ENCODE results near the gene IL6R.
"Not testable (repeated sequence)": the region's sequence is repeated elsewhere in the genome, so short reads cannot be mapped to it uniquely, and the experiment has no call there.

IL6R gene

DNA sequence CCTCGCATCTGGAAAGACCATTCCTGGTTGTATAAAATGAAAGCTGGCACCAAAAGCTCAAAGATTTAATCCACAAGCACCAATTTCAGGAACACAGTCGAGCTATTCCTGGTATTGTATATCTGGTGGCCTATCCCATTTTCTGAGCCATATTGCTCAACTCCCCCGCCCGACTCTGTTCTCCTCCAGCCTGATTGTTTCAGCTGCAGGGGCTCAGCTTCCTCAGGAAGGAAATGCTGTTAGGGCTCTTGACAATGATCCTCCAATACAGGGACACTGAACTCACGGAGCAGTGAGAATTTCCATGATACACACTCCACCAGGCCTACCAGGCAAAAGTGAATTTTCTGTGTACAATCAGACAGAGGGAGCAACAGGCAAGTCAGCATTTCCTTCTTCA lies 80.0 kb downstream of the IL6R start:
- DNase-seq, result no peak

DNA sequence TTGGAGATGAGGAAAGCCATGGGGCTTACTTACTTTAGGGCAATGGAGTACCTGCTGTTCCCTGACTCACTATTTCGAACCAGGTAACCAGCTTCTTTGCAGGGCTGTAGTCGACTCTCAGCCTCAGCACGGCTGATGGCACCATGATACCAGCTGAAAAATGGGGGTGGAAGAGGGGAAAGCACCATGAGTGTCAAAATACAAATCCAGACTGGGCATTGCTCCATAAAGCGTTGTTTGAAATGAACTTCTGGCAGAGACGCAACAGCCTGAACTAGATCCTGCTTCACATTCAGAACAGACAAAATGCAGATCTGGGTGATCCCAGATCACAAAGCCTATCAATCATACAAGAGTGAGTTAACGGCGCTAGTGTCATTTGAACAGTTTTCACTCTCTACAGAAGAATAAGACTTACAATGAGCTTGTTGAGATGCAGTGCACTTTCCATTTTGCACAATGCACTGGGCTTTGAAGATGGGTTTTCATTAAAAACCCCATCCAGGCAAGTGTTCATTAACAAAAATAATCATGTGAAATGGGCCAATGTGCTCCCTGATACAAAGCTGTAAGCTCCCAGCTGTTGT lies 80.9 kb downstream of the IL6R start:
- DNase-seq, result no peak

DNA sequence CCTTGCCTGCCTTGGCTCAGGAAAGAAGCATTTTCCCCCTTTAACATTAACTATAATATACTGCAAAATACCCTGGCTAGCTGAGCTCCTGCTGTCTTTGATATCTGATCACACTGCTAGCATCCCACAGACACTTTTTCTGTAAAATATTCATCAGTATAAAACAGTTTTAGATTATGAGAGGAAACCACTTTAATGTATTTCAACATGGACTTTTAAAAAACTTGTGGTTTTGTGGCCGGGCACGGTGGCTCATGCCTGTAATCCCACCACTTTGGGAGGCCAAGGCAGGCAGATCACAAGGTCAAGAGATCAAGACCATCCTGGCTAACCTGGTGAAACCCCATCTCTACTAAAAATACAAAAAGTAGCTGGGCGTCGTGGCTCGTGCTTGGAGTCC lies 81.6 kb downstream of the IL6R start:
- not testable (repeated sequence) for DNase-seq

DNA sequence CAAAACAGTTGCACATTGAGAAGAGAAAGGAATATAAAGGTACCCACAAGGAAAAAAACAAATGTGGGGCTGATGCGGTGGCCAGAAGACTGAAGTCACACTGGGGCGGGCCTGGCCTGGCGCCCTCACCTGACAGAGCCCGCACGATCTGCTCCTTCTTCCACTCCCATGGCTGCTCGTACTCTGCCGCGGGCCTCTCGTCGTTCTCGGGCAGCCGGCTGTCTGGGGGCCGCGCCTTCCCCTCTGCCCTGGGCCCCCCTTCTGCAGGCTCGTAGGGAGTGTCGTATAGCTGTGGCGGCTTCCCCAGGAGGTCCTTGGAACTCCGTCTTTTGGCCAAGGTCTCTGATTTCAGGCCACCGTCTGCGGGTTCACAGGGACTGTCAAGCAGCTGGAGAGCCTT lies 83.8 kb downstream of the IL6R start:
- DNase-seq, result no peak

DNA sequence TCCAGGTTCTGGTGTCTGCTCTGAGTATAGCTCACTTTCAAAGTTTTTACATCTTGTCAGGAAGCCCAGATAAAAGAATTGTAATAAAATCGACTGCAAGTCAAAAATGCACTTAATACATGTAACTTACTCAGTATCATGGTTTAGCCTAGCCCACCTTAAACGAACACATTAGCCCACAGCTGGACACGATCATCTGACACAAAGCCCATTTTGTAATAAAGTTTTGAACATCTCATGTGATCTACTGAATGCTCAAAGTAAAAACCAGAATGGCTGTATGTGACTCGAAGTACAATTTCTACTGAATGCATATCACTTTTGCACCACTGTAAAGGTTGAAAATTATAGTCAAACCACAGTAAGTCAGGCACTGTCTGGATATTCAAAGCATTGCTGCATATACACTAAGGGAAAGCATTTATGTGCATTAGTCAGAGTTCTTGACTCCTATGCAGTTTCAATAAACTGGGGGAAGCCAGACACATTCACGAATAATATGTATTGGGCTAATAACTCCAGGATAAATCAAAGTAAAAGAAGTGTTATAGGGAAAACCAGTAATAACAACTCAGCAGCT lies 84.6 kb downstream of the IL6R start:
- no peak for DNase-seq

DNA sequence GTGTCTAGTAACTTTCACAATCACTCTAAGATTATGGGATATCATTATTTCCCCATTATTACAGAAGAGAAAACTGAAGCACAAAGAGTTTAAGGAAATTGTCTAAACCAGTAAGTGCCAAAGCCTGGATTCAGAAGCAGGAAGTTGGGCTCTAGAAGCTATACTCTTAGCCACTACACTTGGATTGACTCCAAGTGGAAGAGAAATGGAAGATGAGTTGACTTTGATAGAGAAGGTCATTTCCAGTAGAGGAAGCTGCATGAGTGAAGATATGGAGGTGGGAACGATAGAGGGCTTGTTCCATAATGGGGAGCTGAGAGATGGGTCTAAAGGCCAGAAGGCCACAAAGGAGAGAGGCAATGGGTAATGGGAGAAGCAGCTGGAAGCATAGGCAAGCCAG lies 85.2 kb downstream of the IL6R start:
- no peak for DNase-seq

DNA sequence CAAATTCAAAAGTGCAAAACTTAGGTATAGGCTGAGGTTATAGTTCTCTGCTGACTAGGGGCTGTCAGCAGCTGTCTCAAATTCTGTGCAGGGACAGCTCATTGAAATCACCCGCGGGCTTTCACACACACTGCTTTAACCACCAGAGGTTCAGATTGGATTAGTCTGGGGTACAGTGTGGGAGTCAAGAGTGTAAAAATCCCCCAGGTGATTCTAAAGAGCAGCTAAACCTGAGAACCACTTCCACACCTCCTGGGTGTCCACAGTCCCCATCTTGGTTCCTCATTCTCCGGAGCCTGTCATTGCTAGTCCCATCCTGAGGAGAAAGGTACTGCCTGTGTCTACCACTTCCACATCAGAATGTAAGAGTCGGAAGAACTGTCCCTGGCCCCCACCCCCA lies 87.0 kb downstream of the IL6R start:
- DNase-seq, result no peak

DNA sequence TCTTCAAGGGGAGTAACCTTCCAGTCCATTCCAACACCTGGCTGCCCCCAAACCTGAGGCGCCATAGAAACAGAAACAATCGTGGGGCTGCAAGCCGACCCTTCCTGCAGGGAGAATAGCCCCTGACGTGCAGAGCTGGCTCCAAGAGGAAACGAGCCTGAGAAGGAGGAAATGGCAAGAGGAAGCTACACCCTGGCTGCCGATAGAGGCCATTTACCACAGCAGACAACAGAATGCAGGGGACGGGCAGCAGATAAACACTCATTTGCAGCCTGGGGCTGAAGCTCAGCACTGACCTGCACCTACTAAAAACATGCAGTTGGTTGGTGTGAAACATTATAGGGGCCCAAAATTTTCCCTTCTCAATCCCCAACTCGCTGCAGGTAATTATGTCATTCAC lies 88.1 kb downstream of the IL6R start:
- DNase-seq, result no peak

DNA sequence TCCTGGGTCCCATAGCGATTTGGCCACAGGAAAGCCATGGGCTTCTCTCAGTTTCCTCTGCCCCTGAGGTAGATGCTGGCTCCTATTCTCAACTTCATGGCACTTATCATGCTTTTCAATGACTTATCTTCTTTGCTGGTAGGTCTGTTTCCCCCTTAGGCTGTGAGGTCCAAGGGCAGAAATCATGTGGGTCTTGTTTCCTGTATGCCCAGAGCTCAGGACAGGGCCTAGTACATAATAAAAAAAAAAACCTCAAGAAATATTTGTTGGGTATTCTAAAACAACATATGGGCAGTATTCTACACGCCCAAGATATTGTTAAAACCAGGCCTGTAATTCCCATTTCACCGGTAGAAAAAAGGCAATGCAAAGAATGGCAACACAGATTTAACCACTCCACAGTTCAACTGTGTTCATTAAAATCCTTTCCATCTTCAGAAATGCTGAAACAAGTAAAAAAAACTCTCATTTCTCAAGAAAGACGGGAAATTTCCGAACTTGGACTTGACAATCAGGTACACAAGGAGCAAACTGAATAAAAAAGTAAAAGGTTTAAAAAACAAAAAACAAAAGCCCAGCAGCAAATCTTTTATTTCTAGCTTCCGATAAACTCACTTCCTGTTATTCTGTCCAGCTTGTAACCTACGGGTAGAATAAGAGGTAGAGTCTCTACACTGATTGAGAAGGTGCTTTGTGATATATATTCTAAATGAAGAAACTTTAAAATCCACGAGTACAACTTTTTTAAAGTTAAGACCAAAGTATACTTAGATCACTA lies 90.5 kb downstream of the IL6R start:
- no peak for DNase-seq

DNA sequence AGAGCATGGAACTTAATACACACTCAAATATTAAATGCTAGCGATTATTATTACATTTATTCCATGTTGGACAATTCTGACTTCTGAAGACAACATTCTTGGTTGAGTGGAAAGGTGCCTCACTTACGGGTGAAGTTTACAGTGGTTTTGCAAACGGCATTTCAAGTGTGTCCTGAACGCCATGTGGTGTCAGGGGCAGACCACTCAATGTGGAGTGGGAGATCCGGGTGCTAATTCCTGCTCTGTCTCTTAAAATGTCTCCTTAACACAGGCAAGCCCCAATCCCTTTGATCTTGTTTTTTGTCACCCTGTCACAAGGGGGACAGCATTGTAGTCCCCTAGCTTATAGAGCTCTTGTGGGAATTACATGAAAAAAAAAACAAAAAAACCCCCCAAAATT lies 91.2 kb downstream of the IL6R start:
- no peak for DNase-seq

DNA sequence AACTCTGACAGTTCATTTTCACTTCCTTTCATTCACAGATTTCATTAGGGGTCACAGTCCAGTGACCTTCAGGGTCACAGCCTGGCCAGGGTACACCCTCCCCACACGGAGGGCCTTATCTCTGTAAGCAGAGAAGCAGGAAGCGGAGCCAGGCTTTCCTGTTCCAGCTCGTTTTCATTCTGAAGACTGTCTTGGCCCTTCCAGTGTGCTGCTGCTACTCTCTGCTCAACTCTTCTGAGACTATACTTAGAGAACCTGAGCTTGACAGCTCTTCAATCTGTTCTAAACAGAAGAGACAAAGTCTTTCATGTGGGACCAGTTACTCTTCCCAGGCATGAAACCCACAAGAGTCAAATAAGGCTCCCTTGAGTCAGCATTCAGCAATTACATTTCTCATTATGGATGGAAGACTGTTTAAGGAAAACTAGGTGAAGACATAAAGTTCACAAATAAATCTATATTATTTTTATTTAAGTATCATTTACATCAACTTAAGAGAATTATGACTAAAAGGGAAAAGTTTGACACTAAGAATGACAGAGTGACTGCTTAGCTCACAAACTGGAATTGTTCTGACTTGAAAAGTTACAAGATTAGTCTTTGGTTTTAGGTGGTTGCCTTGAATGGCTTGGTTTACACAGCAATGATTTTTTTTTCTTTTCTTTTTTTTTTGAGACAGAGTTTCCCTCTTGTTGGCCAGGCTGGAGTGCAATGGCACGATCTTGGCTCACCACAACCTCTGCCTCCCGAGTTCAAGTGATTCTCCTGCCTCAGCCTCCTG lies 92.1 kb downstream of the IL6R start:
- no peak for DNase-seq

DNA sequence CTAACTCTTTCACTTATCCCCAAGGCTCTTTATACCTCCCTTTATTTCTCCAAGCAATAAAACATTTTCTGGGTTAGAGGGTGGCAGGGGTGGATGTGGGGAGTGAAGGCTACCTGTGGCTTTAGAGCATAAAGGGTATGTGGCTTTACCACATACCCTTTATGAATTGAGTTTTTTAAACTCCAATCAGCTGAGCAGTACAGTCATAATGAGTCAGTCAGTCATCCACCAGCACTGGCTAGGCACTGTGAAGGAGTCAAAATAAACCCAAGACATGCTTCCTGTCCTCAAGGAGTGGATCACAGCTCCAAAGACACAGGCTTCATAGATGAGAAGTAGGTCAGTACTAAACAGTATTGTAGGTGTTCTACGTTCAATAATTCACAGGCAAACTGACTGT lies 94.3 kb downstream of the IL6R start:
- no peak for DNase-seq

DNA sequence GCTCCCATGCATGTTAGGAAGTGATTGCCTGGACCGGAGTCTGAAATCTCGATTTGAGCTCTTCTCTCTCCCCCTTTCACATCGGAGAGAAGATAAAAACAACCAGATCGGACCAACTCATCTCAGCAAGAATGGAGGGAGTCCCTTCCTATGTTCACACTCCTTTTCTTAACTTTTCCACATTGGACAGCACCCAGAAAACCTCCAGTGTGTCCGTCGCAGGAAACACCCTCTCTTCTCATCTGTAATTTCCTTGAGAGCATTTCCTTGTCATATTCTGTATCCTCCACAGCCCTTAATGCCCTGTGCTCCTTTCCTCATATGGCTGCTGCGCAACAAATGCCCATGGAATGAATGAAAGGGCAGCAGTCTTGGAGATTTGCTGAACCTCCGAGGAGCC lies 95.4 kb downstream of the IL6R start:
- no peak for DNase-seq

DNA sequence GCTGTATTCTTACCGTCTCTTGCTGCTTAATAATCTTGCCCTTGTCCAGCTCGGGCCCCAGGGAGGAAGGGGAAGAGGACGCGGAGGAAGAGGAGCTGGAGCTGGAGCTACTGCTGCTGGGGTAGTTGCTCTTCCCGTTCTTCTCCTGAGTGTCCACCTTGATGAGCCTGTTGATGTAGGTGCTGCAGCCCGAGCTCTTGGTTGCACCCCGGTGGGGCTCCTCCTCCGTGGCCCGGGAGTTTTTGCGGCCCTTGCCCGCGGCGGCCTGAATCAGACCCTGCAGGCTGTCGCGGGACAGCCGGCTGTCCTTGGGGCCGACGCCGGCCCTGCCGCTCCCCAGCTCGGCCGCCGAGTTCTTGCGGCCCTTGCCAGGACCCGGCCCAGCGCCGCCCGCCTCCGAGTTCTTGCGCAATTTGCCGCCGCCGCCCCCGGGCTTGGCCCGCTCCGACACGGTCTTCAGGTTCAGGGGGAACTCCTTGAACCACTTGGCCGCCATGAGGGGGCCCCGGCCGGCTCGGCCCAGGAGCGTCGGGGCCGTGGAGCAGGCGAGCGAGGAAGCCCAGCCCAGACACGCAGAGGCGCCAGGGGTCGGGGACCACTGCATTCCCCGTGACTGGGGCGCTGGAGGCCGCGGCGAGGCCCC lies 96.4 kb downstream of the IL6R start:
- no peak for DNase-seq

DNA sequence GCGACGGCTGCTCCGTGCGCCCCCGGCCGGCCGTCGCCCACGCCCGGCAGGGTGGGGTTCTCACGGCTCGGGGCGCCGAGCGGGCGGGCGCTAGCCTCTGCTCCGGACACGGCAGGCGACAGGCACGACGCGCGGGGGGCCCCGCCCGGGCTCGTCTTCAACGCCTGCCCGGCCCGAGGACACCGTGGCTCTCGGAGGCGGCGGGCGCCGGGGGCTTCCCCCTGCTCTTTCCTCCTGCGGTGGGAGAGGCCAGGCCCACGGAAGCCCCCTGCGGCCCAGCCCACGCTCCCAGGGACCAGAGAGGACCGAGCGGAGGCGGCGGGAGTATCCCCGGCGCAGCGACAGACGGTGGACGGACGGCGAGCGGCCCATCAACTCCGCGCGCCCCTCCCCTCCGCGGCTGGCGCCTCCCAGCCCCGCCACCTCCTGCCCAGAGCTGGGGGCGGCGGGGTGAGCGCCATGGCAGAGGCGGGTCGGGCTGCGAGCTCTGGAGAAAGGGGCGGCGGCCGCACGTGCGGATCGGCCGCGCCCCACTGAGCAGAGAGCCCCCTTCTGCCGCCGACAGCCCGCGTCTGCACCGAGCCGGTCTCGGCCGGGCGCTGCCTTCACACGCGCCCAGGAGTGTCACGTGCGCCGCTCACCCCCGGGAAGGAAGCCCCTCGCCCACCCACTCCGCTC lies 97.1 kb downstream of the IL6R start, which contains the start of the genes SHE and TDRD10:
SHE (minus strand) TSS at position 347 of the 678 bp plus-strand sequence. CDS start 386 bp downstream, outside the sequence.
TDRD10 (plus strand) TSS at position 154 of the 678 bp plus-strand sequence. CDS start 4,685 bp downstream, outside the sequence.
- DNase-seq, result peak; percentile 65

DNA sequence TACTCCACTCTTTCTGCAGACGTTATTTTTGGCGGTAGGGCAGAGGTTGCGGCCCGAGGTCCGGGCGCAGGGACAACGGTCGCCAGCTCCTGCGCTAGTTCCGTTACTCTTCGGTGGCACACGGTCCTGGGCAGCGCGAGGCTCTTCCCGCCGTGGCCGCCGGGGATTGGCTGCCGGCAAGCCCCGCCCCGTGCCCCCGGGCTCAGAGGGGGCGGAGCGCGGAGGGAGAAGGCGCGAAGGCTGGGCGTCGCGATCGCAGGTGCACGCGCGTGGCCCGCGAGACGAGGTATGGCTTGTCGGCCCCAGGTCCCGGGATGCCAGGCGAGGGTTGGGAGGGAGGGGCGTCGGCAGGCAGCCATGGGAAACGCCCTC lies 97.6 kb downstream of the IL6R start:
- no peak for DNase-seq

DNA sequence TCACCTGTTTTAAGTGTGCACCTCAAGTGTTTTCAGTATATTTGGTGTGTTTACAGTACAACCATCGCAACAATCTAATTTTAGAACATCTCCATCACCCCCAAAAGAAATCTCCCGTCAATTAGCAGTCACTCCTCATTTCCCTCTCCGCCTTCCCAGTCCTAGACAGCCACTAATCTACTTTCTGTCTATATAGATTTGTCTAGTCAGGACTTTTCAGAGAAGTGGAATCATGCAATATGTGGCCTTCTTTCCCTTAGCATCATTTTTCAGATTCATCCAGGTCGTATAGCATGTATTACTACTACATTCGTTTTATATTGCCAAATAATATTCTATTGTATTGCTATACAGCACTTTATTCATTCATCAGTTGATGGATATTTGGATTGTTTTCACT lies 98.8 kb downstream of the IL6R start:
- no peak for DNase-seq

DNA sequence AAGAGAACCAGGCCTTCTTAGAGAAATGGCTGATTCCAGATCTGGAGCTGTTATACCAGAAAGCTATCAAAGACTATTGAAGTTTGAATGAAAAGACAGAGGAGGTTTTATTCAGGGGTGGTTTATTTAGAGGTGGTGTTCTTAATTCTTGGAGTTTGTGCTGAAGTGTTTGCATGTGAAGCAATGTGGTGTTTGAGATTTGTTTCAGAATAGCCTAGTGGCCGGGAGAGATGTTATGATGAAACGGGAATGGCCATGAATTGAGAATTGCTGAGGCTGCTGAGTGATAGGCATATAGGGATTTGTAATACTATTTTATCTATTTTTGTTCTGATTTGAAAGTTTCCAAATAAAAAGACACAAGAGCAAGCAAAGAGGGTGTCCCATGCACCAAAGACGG lies 107.6 kb downstream of the IL6R start:
- no peak for DNase-seq

DNA sequence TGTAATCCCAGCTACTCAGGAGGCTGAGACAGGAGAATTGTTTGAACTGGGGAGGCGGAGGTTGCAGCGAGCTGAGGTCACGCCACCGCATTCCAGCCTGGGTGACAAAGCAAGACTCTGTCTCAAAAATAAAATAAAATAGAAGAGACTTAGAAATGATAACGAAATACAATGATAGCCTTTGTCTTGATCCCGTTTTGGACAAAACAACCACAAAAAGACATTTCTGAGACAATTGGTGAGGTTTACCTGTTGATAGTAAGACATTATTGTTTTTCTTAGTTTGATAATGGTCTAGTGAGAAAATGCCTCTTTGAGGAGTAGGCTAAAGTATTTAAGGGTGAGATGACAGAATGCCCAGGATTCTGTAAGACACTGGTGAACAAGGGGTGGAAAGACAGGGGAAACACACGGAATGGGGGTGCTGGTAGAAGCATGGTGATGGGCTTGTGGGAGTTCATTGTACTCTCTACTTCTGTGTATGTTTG lies 109.0 kb downstream of the IL6R start:
- no peak for DNase-seq

DNA sequence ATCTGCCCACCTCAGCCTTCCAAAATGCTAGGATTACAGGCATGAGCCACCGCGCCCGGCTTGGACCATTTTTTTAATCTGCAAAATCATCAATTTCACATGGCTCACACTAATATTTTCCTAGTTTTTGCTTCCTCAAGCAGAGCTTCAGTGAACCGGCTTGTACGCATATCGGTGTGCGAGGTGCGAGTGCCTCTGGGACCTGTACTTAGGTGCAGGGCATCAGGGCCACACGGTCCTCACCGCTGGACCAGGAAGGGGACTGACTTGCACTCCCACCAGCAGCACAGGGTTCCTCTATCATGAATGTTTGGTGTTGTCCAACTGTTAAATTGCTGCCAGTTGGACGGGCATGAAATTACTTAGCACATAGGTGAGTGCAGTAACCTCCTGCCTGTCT lies 112.5 kb downstream of the IL6R start:
- DNase-seq, result no peak
